IPS DF 6.9 (cell line): Measurements from ENCODE around the gene SLCO4A1.

Experiments
- DNase-seq: peaks from one replicate; pipeline ENCODE4 v3.0.0-alpha.2; 2013; ENCODE audit warnings: low read depth, low spot score
- H3K27ac ChIP-seq: one replicate; pipeline ENCODE4 v1.5.1; 2013; ENCODE audit warnings: low read length, control low read depth
- H3K27me3 ChIP-seq: 2 replicates; pipeline ENCODE4 v1.6.1; 2013; ENCODE audit warnings: mild to moderate bottlenecking, low read length; ENCODE audit not compliant: control insufficient read depth, insufficient read depth
- H3K36me3 ChIP-seq: 2 replicates; pipeline ENCODE4 v1.6.1; 2013; ENCODE audit warnings: low read length; ENCODE audit not compliant: control insufficient read depth, insufficient read depth
- H3K4me1 ChIP-seq: 2 replicates; pipeline ENCODE4 v1.6.1; 2013; ENCODE audit warnings: low read length; ENCODE audit not compliant: control insufficient read depth, insufficient read depth
- H3K4me3 ChIP-seq: 2 replicates; pipeline ENCODE4 v1.5.1; 2013; ENCODE audit warnings: mild to moderate bottlenecking, low read length
- H3K9me3 ChIP-seq: 2 replicates; pipeline ENCODE4 v1.6.1; 2013; ENCODE audit warnings: low read length, inconsistent platforms; ENCODE audit not compliant: control insufficient read depth, insufficient read depth
- WGBS: extraction: QIAGEN DNeasy Blood & Tissue Kit; methylation state at CpG from one replicate; pipeline ENCODE4 v1.1.7; 2013; ENCODE audit warnings: mixed read lengths, missing lambda C conversion rate; ENCODE audit not compliant: insufficient read length, insufficient coverage; 5-methylcytosine and 5-hydroxymethylcytosine counted together

SLCO4A1 gene

DNA sequence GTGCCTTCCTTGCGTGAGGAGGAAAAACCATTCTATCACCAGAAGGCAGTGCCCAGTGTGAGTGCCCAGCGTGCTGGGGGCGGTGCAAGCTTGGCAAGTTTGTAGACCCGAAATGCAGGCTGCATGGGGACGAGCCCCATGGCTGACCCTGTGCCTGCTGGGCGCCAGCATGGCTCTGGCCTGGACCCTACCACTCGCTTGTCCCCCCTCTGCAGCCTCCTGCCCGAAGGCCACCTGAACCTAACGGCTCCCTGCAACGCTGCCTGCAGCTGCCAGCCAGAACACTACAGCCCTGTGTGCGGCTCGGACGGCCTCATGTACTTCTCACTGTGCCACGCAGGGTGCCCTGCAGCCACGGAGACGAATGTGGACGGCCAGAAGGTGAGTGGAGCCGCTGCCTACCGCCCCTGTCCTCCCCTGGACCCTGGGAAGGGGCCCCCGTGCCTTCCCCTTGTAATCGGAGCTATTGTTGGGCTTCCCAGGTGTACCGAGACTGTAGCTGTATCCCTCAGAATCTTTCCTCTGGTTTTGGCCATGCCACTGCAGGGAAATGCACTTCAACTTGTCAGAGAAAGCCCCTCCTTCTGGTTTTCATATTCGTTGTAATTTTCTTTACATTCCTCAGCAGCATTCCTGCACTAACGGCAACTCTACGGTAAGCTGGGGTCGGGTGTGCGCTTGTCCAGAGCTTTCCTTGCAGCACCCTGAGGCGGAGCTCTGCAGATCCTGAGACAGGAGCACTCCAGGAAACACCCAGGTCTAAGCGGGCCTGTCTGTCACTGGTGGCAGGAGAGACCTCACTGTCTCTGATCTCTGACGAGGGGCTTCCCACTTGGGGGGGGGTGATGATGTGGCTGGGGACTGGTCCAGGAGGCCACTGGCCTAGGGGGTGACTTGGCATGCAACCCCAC lies 25.5 kb downstream of the SLCO4A1 start:
- H3K27ac ChIP-seq, result no peak overlapping the region
- H3K4me1 ChIP-seq, result peaks cover 2% of the 10 kb centered on the region; the same call in 1 of the 2 replicates
- H3K9me3 ChIP-seq, result no peaks in the 10 kb centered on the region
- no CpG with 5 or more reads among the region's 30 CpGs for WGBS
- no peak overlapping the region for H3K4me3 ChIP-seq
- H3K27me3 ChIP-seq, result no peaks in the 10 kb centered on the region
- peaks cover 3% of the 10 kb centered on the region for H3K36me3 ChIP-seq
- DNase-seq, result no peak

DNA sequence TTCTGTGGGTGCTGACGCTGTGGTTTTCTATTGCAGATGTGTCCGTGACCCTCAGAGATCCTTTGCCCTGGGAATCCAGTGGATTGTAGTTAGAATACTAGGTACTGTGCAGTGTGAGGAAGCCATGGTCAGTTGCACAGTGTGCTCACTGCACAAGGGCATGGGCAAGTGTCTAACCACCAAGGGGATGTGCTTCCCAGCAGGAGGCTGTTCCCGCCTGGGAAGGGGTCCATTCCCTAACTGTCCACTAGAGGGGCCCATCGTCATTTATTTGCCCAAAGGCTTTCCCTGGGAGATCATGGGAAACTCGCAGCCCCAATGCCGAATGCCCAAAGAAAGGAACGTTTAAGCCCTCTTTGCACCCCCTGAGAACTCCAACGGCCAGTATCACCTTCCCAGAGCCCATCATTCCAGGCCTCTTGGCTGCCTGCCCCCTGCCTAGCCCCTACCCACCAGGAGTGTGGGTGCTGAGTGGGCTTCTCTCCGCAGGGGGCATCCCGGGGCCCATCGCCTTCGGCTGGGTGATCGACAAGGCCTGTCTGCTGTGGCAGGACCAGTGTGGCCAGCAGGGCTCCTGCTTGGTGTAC lies 26.2 kb downstream of the SLCO4A1 start:
- Histone ChIP-seq H3K9me3 (no peaks in the 10 kb centered on the region), H3K36me3 (peaks cover 3% of the 10 kb centered on the region), H3K27ac (no peak overlapping the region), H3K4me1 (no peaks in the 10 kb centered on the region; the same call in 1 of the 2 replicates), H3K27me3 (no peaks in the 10 kb centered on the region), H3K4me3 (no peak overlapping the region)
- WGBS, result no CpG with 5 or more reads among the region's 13 CpGs
- peak; percentile 45 for DNase-seq

- Histone ChIP-seq H3K4me1 (no peaks in the 10 kb centered on the region; the same call in 1 of the 2 replicates), H3K9me3 (no peaks in the 10 kb centered on the region), H3K36me3 (peaks cover 3% of the 10 kb centered on the region), H3K27me3 (no peaks in the 10 kb centered on the region), H3K4me3 (no peak overlapping the region), H3K27ac (no peak overlapping the region)
- no CpG with 5 or more reads among the region's 10 CpGs for WGBS
- DNase-seq, result no peak
Observed at GRCh38 chr20:62669249-62669648, 26.9 kb downstream of the SLCO4A1 start.

DNA sequence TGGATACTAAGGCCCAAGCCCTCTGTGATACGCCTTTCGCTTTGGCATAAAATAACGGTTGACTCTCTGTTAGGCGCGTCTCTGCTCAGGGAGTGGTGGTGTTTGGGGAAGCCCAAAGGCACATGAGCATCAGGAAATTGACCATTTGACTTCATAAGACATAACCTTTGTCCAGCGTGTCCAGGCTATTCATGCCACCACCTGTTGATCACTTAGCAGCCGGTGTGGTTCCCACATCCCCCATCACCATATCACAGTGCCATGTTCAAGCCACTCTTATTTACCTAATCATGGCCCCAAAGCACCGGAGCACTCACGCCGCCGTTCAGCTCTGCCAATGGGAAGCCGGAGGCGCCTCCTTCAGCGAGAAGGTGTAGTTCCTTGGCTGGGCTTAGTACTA lies 27.9 kb downstream of the SLCO4A1 start:
- Histone ChIP-seq H3K4me3 (no peak overlapping the region), H3K9me3 (no peaks in the 10 kb centered on the region), H3K27ac (no peak overlapping the region), H3K36me3 (peaks cover 3% of the 10 kb centered on the region), H3K4me1 (no peaks in the 10 kb centered on the region; the same call in 1 of the 2 replicates), H3K27me3 (no peaks in the 10 kb centered on the region)
- WGBS, result no CpG with 5 or more reads among the region's 14 CpGs
- no peak for DNase-seq

GRCh38 chr20:62670998-62671397 lies 28.7 kb downstream of the SLCO4A1 start:
- H3K9me3 ChIP-seq, result no peaks in the 10 kb centered on the region
- H3K27me3 ChIP-seq, result no peaks in the 10 kb centered on the region
- WGBS, result no CpG with 5 or more reads among the region's 17 CpGs
- no peak overlapping the region for H3K4me3 ChIP-seq
- no peak for DNase-seq
- H3K36me3 ChIP-seq, result peaks cover 3% of the 10 kb centered on the region
- H3K27ac ChIP-seq, result no peak overlapping the region
- H3K4me1 ChIP-seq, result no peaks in the 10 kb centered on the region; the same call in 1 of the 2 replicates

DNA sequence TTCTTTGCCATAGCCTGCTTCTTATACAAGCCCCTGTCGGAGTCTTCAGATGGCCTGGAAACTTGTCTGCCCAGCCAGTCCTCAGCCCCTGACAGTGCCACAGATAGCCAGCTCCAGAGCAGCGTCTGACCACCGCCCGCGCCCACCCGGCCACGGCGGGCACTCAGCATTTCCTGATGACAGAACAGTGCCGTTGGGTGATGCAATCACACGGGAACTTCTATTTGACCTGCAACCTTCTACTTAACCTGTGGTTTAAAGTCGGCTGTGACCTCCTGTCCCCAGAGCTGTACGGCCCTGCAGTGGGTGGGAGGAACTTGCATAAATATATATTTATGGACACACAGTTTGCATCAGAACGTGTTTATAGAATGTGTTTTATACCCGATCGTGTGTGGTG lies 29.5 kb downstream of the SLCO4A1 start:
- Histone ChIP-seq H3K27ac (no peak overlapping the region), H3K9me3 (no peaks in the 10 kb centered on the region), H3K4me3 (no peak overlapping the region), H3K36me3 (no peaks in the 10 kb centered on the region; the same call in 1 of the 2 replicates), H3K4me1 (no peaks in the 10 kb centered on the region; the same call in 1 of the 2 replicates), H3K27me3 (no peaks in the 10 kb centered on the region)
- no peak for DNase-seq
- no CpG with 5 or more reads among the region's 15 CpGs for WGBS

DNA sequence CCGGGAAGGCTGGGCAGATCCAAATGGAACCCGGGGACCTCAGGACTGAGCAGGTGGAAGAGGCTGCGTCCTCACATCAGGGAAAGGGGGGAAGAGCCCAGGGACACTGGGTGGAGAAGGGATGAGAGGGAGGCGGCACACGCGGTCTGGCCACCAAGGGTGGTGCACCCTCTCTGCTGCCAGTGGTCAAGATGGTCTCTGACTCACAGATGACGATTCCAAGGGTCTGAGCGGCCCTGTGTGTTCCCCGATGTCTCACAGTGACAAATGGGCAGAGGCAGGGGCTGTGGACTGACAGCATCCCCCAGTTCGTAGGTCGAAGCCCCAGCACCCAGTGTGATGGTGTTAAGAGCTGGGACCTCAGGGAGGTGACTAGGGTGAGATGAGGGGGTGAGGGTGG lies 32.1 kb downstream of the SLCO4A1 start:
- no peaks in the 10 kb centered on the region for H3K27me3 ChIP-seq
- no peaks in the 10 kb centered on the region; the same call in 1 of the 2 replicates for H3K4me1 ChIP-seq
- H3K4me3 ChIP-seq, result no peak overlapping the region
- H3K27ac ChIP-seq, result no peak overlapping the region
- H3K9me3 ChIP-seq, result no peaks in the 10 kb centered on the region
- DNase-seq, result no peak
- no peaks in the 10 kb centered on the region; the same call in 1 of the 2 replicates for H3K36me3 ChIP-seq
- no CpG with 5 or more reads among the region's 11 CpGs for WGBS

- Histone ChIP-seq H3K4me3 (no peak overlapping the region), H3K36me3 (no peaks in the 10 kb centered on the region; the same call in 1 of the 2 replicates), H3K9me3 (0 out of 2 replicates have a peak, but pooled peaks cover 1% of the 10 kb centered on the region), H3K27me3 (no peaks in the 10 kb centered on the region), H3K4me1 (no peaks in the 10 kb centered on the region; the same call in 1 of the 2 replicates), H3K27ac (no peak overlapping the region)
- no CpG with 5 or more reads among the region's 25 CpGs for WGBS
- no peak for DNase-seq
Observed at GRCh38 chr20:62675156-62675876, 33.0 kb downstream of the SLCO4A1 start.

DNA sequence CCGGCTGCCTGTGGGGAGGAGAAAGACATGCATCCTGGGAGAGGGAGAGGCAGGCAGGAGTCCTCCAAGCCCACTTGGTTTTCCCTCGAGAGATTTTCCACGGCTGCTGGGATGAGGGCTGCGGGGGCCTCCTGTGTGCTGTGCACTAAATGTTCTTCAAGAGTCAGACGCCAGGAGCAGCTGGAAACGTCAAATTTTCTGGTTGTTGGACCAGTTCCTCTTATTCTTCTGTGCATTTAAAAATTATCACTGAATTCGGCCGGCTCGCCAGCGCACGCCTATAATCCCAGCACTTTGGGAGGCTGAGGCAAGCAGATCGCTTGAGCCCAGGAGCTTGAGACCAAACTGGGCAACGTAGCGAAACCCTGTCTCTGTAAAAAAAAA lies 33.6 kb downstream of the SLCO4A1 start:
- Histone ChIP-seq H3K9me3 (0 out of 2 replicates have a peak, but pooled peaks cover 1% of the 10 kb centered on the region), H3K27me3 (no peaks in the 10 kb centered on the region), H3K36me3 (no peaks in the 10 kb centered on the region), H3K27ac (no peak overlapping the region), H3K4me1 (no peaks in the 10 kb centered on the region; the same call in 1 of the 2 replicates), H3K4me3 (no peak overlapping the region)
- WGBS, result no CpG with 5 or more reads among the region's 14 CpGs
- no peak for DNase-seq

DNA sequence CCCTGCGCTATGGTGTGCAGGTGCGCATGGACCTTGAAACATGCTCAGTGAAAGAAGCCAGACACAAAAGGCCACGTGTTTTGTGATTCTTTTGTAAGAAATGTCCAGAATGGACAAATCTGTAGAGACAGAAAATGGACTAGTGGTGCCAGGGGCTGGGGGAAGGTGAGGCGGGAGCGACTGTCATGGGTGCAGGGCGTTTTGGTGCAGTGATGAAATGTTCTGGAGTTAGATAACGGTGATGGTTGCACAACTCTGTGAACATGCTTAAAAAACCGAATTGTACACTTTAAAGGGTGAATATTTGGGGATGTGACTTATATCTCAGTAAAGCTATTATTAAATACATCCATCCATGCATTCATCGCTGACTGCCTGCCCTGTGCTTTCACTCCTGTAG lies 34.7 kb downstream of the SLCO4A1 start:
- Histone ChIP-seq H3K9me3 (0 out of 2 replicates have a peak, but pooled peaks cover 1% of the 10 kb centered on the region), H3K27me3 (no peaks in the 10 kb centered on the region), H3K36me3 (no peaks in the 10 kb centered on the region), H3K4me1 (no peaks in the 10 kb centered on the region; the same call in 1 of the 2 replicates), H3K4me3 (no peak overlapping the region), H3K27ac (no peak overlapping the region)
- no CpG with 5 or more reads among the region's 9 CpGs for WGBS
- no peak for DNase-seq
